Left forelimb (tissue), 1 donor: ENCODE results near the gene SLC45A2.

Experiments
- DNase-seq: peaks from one replicate; pipeline ENCODE4 v3.0.0-alpha.2; 2018; ENCODE audit warnings: low spot score

The SLC45A2 gene

GRCh38 chr5:34007621-34008600 lies 23.4 kb upstream of the SLC45A2 start, which contains the start of gene AMACR:
TSS of gene AMACR (minus strand) at chr5:34008050. CDS start at chr5:34008019, 31 bp downstream.
- peak; percentile 98 for DNase-seq

- no peak for DNase-seq
These were observed 22.7 kb upstream of the SLC45A2 start for GRCh38 chr5:34007201-34007620.

GRCh38 chr5:34005681-34006080 lies 21.2 kb upstream of the SLC45A2 start:
- no peak for DNase-seq

DNA sequence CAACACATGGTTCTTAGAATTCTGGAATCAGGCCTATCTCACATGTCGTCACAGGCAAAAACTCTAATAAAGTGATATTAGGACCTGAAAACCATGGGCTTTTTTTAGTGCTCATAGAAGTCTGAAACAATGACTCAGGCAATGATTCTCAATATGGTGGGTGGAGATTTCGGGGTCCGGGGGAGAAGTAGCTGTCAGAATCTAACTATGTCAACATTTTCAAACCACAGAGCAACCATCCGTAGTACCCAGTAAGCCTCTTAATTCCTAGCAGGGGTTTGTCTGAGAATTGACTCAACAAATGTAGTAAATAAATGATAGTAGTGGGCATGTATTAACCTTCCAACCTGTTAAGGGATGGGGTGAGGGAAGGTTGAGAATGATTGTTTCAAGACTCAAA lies 20.7 kb upstream of the SLC45A2 start:
- DNase-seq = no peak

DNA sequence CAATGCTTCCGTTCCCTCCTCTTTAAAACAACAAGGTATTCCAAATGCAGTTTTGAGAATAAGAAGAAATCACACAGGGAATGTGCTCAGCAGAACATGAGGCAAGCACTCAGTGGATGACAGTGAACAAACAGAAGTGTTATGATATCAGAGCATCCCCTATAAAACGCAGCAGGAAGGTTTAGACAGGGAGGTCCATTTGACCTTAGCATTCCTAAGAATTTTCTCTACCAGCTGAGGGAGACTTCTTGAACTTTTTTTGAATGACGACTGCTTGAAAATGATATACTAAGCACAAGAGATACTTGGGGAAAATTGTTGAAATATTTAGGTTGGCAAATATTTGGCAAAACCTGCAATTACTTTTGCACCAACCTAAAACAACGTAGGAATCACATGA lies 19.4 kb upstream of the SLC45A2 start:
- DNase-seq = no peak

DNA sequence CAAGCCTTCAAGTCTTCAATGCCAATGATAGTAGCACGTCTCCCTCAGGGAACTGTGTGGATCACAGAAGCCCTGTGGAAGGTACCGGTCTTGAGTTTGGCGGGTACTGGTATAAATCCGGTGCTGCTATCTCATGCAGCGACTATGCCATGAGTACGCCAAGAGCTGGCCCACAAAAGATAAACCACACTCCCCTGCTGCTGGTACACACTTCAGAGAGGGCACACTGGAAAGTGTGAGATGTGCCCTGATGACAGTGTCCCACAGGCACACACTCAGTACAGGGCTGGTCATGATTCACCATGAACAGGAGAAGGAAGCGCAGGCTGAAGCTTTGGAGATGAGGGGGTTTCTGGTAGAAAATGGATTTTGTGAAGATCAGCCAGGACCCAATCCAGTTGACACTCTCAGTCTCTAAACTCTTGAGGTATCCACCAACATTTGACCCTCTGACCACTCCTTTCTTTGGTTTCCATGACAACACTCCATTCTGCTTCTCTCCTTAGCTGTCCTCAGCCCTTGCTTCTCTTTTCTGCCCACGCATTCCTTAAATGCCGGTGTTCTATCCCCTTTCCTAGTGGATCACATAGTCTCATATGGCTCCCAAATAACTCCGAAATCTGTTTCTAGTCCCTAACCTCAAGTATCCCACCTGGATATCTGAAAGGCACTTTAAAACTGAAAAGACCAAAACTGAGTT lies 18.3 kb upstream of the SLC45A2 start:
- DNase-seq = no peak

GRCh38 chr5:34001241-34001841 lies 16.8 kb upstream of the SLC45A2 start:
- DNase-seq = no peak

- no peak for DNase-seq
These were observed 15.5 kb upstream of the SLC45A2 start for GRCh38 chr5:33999978-34000377.

GRCh38 chr5:33997331-33997983 lies 13.0 kb upstream of the SLC45A2 start:
- no peak for DNase-seq

DNA sequence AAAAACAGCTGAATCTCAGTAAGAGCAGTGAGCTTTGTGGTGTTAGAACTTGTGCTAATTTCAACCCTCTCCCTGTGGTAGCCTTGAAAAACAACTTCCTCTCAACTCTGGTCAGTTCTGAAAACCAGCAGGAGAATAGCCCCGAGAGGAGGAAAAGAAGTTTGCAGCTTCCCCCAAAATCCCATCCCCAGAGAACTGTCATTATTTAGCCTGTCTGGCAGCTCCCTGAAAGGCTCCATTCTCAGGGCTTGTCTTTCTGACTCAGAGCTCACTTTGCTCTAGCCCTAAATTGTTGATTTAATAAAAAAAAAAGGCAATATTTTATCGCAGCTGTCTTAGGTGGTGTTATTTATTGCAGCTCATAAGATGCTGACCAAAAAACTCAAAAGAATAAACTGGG lies 11.4 kb upstream of the SLC45A2 start:
- no peak for DNase-seq

- no peak for DNase-seq
These were observed 10.4 kb upstream of the SLC45A2 start for GRCh38 chr5:33994845-33995244.

DNA sequence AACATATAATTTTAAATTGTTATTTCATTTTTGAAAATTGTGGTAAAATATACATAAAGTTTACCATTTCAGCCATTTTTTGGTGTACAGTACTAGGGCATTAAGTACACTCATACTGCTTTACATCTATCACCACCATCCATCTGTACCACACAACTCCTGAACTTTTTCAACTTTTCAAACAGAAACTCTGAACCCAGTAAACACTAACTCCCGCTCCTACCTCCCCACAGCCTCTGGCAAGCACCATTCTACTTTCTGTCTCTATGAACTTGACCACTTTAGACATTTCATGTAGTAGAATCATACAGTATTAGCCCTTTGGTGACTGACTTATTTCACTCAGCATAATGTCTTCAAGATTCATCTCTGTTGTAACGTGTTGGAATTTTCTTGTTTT lies 8.4 kb upstream of the SLC45A2 start:
- DNase-seq = no peak

DNA sequence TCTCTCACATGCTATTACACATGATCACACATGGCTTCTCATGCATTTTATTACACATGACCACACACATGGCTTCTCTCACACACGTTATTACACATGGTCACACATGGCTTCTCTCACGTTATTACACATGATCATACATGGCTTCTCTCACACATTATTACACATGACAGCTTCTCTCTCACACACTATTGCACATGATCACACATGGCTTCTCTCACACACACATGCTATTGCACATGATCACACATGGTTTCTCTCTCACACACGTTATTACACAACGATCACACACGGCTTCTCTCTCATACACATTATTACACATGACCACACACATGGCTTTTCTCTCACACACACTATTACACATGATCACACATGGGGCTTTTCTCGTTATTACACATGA lies 954 bp upstream of the SLC45A2 start:
- no peak for DNase-seq

DNA sequence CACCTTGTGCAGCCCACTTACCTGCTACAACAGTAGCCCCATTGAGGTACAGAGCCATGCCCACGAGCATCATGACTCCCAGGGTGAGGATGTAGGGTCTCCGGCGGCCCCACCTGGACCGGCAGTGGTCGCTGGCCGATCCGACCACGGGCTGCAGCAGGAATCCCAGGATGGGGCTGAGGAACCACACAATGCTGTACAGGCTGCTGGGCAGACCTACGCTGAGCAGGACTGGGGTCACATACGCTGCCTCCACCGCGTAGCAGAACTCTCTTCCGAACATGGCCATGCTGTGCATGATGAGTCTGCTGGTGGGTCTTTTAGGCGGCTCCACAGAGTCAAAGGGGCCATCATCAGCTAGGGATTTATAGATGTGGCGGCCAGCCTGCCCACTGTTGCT lies 315 bp downstream of the SLC45A2 start:
- no peak for DNase-seq

- DNase-seq = no peak
These were observed 2.9 kb downstream of the SLC45A2 start for GRCh38 chr5:33981408-33982162.

GRCh38 chr5:33980030-33980429 lies 4.5 kb downstream of the SLC45A2 start:
- DNase-seq = no peak

GRCh38 chr5:33978306-33978705 lies 6.2 kb downstream of the SLC45A2 start:
- DNase-seq = no peak

DNA sequence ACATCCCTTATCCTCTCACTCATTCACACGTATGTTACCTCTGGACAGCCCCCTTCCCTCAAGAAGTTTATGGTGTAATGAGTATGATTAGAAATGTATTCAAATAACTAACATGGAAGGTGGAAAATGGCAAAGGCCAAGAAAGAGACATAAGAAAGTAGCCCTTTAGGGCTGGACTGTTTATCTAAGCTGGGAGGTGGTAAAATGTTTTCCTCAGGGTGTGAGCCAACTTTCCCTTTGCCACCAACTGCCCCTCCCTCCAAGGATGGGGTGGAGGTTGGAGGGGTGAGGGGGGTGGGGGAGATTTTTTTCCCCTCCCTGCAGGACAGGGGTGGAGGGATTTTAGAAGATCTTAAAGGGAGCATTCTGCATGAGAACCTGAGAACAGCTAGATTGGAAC lies 8.2 kb downstream of the SLC45A2 start:
- no peak for DNase-seq

DNA sequence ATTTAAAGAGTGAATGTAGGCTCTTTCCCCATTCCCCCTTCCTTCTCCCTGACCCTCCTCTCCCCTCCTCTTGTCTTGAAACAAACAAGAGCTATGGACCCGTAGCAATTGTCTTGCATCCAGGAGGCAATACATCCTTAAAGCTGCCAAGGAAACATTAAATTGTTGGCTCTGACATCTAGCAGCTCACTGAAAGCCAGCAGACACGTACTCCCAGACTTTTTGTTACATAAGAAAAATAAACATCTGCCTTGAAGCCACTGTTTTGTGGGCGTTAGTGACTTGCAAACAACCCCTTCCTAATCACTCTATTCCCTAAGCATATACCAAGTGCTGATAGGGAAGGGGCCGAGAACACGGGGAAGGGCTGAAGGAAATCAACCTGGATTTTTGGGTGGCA lies 8.6 kb downstream of the SLC45A2 start:
- DNase-seq = no peak

- DNase-seq = no peak
These were observed 11.2 kb downstream of the SLC45A2 start for GRCh38 chr5:33973271-33973670.
